Endothelial cell of umbilical vein (primary cell): Measurements from ENCODE around the gene ZDHHC14.

ENCODE experiments used
- EZH2 ChIP-seq: IDR thresholded peaks from 2 replicates; pipeline ENCODE4 v1.6.1; 2012; ENCODE audit warnings: borderline replicate concordance, low read depth, mild to moderate bottlenecking, moderate library complexity, low read length, inconsistent platforms; ENCODE audit not compliant: severe bottlenecking
- GATA2 ChIP-seq: IDR thresholded peaks from 2 replicates; pipeline ENCODE4 v1.7.0; 2011; ENCODE audit warnings: low read depth, mild to moderate bottlenecking, moderate library complexity, mixed read lengths, low read length; ENCODE audit not compliant: insufficient read length, insufficient read depth
- JUN ChIP-seq: IDR thresholded peaks from 2 replicates; pipeline ENCODE4 v1.6.1; 2011; ENCODE audit warnings: borderline replicate concordance, low read depth; ENCODE audit not compliant: insufficient read length, insufficient read depth
- POLR2A ChIP-seq: IDR thresholded peaks from 2 replicates; pipeline ENCODE4 v1.6.1; 2012; ENCODE audit warnings: low read depth, mild to moderate bottlenecking, control low read depth, low read length
- POLR2AphosphoS5 ChIP-seq: IDR thresholded peaks from 2 replicates; pipeline ENCODE4 v1.6.1; 2012; ENCODE audit warnings: low read depth, mild to moderate bottlenecking, control low read depth, low read length, moderate library complexity; ENCODE audit not compliant: insufficient read depth
- TF ChIP-seq, protein P1 (sequence below), 2 donors: IDR thresholded peaks; 1 replicate in 1 of 2; 2 replicates in 1 of 2; pipeline ENCODE4 v1.5.1; 2011; ENCODE audit warnings: low read length in 2 of 2, mild to moderate bottlenecking in 2 of 2, moderate library complexity in 2 of 2, control low read depth in 1 of 2, inconsistent platforms in 1 of 2, low read depth in 1 of 2; ENCODE audit not compliant: insufficient read depth in 1 of 2; ENCODE audit errors: extremely low read depth in 1 of 2

- TF ChIP-seq, protein P1, sequence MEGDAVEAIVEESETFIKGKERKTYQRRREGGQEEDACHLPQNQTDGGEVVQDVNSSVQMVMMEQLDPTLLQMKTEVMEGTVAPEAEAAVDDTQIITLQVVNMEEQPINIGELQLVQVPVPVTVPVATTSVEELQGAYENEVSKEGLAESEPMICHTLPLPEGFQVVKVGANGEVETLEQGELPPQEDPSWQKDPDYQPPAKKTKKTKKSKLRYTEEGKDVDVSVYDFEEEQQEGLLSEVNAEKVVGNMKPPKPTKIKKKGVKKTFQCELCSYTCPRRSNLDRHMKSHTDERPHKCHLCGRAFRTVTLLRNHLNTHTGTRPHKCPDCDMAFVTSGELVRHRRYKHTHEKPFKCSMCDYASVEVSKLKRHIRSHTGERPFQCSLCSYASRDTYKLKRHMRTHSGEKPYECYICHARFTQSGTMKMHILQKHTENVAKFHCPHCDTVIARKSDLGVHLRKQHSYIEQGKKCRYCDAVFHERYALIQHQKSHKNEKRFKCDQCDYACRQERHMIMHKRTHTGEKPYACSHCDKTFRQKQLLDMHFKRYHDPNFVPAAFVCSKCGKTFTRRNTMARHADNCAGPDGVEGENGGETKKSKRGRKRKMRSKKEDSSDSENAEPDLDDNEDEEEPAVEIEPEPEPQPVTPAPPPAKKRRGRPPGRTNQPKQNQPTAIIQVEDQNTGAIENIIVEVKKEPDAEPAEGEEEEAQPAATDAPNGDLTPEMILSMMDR (IDR thresholded peaks at IDR 0.05; ENCODE audit: extremely low read depth in 1 of 2, insufficient read depth in 1 of 2, low read depth in 1 of 2, low read length in 2 of 2): no peak
- no peak for TF ChIP-seq POLR2AphosphoS5
- no peak for TF ChIP-seq POLR2A
- no peak for TF ChIP-seq EZH2
- no peak for TF ChIP-seq JUN
- no peak for TF ChIP-seq GATA2
These were observed 272.5 kb downstream of the ZDHHC14 start for GRCh38 chr6:157653521-157653920.
